Neural cell (in vitro differentiated cells): ENCODE measurements around the gene MAP3K19. TPM values are rescaled to one million over a fixed set of nuclear protein-coding genes. Genes with fewer than 3 reads are reported as not detected.

Experiments used
- H2AFZ ChIP-seq: fragments of 200-600, 300-800 bp; sonication (generic), shearing (Covaris generic); 2 replicates; pipeline ENCODE4 v1.6.0; 2014; ENCODE audit warnings: low read depth, mild to moderate bottlenecking, antibody characterized with exemption, low read length, moderate library complexity
- H3F3A ChIP-seq: fragments of 200-600 bp; shearing (Covaris generic); 2 replicates; pipeline ENCODE4 v1.6.1; 2016; ENCODE audit warnings: mild to moderate bottlenecking, moderate library complexity, mixed read lengths, antibody characterized with exemption, low read length; ENCODE audit not compliant: insufficient read depth, poor library complexity, severe bottlenecking
- H3K27ac ChIP-seq: fragments of 200-600, 300-800 bp; sonication (generic), shearing (Covaris generic); 2 replicates; pipeline ENCODE4 v1.5.1; 2014; ENCODE audit warnings: mild to moderate bottlenecking, low read length, moderate library complexity
- H3K27me3 ChIP-seq: fragments of 300-800, 200-600 bp; sonication (generic), shearing (Covaris generic); 2 replicates; pipeline ENCODE4 v1.6.0; 2014; ENCODE audit warnings: mild to moderate bottlenecking, low read depth, low read length, moderate library complexity; ENCODE audit not compliant: insufficient read depth
- H3K36me3 ChIP-seq: fragments of 300-800, 200-600 bp; sonication (generic), shearing (Covaris generic); 2 replicates; pipeline ENCODE4 v1.5.1; 2014; ENCODE audit warnings: mild to moderate bottlenecking, antibody characterized with exemption, low read length, moderate library complexity; ENCODE audit not compliant: insufficient read depth
- H3K4me2 ChIP-seq: fragments of 300-800, 200-600 bp; sonication (generic), shearing (Covaris generic); 2 replicates; pipeline ENCODE4 v1.6.0; 2014; ENCODE audit warnings: mild to moderate bottlenecking, low read length
- H3K4me3 ChIP-seq: fragments of 300-800, 200-600 bp; sonication (generic), shearing (Covaris generic); 2 replicates; pipeline ENCODE4 v1.5.1; 2014; ENCODE audit warnings: mild to moderate bottlenecking, low read length, moderate library complexity
- H3K79me2 ChIP-seq: fragments of 200-600 bp; shearing (Covaris generic); replicated peaks from 2 replicates; pipeline ENCODE4 v1.6.0; 2014; ENCODE audit warnings: mild to moderate bottlenecking, low read length, moderate library complexity; ENCODE audit not compliant: insufficient read depth
- H3K9ac ChIP-seq: fragments of 300-800, 200-600 bp; sonication (generic), shearing (Covaris generic); 2 replicates; pipeline ENCODE4 v1.6.1; 2016; ENCODE audit warnings: mild to moderate bottlenecking, low read length, mixed read lengths
- H3K9me2 ChIP-seq: fragments of 200-600 bp; shearing (Covaris generic); 2 replicates; pipeline ENCODE4 v1.6.1; 2016; ENCODE audit warnings: mild to moderate bottlenecking, low read length, mixed read lengths; ENCODE audit not compliant: insufficient read depth
- H3K9me3 ChIP-seq: fragments of 200-600, 300-800 bp; sonication (generic), shearing (Covaris generic); 2 replicates; pipeline ENCODE4 v1.6.1; 2016; ENCODE audit warnings: mild to moderate bottlenecking, mixed run types, low read length, moderate library complexity, mixed read lengths
- H4K20me1 ChIP-seq: fragments of 200-600 bp; shearing (Covaris generic); 2 replicates; pipeline ENCODE4 v1.6.1; 2016; ENCODE audit warnings: mild to moderate bottlenecking, mixed run types; ENCODE audit not compliant: insufficient read depth
- EP300 ChIP-seq: fragments of 450-650 bp; conservative IDR thresholded peaks from 2 replicates; pipeline ENCODE4 v1.6.1; 2014; ENCODE audit warnings: antibody characterized with exemption, mild to moderate bottlenecking, moderate library complexity; ENCODE audit not compliant: poor library complexity, severe bottlenecking
- EZH2 ChIP-seq: fragments of 200-600, 300-800 bp; shearing (Covaris generic), sonication (generic); IDR thresholded peaks from 2 replicates; pipeline ENCODE4 v1.6.1; 2014; ENCODE audit warnings: antibody characterized with exemption, low read length, borderline replicate concordance, mild to moderate bottlenecking; ENCODE audit not compliant: insufficient read depth, poor library complexity, severe bottlenecking
- MXI1 ChIP-seq: fragments of 450-650 bp; conservative IDR thresholded peaks from 2 replicates; pipeline ENCODE4 v1.6.1; 2014; ENCODE audit warnings: antibody characterized with exemption, mild to moderate bottlenecking; ENCODE audit not compliant: poor library complexity, severe bottlenecking
- POLR2AphosphoS5 ChIP-seq: IDR thresholded peaks from 2 replicates; pipeline ENCODE4 v1.6.1; 2012
- RAD21 ChIP-seq: fragments of 450-650 bp; conservative IDR thresholded peaks from 2 replicates; pipeline ENCODE4 v1.6.1; 2014; ENCODE audit warnings: antibody characterized with exemption, mild to moderate bottlenecking, moderate library complexity
- SMC3 ChIP-seq: fragments of 450-650 bp; conservative IDR thresholded peaks from 2 replicates; pipeline ENCODE4 v1.6.1; 2014; ENCODE audit warnings: antibody characterized with exemption, mild to moderate bottlenecking, moderate library complexity; ENCODE audit not compliant: poor library complexity
- TAF1 ChIP-seq: IDR thresholded peaks from 2 replicates; pipeline ENCODE4 v1.6.1; 2012; ENCODE audit warnings: low read depth
- polyA plus RNA-seq: library from polyadenylated mRNA; depleted of rRNA; stranded (reverse); fragments of >200 nt; gene quantifications from 2 replicates; pipeline ENCODE4 v1.2.3, GENCODE V29; 2014
- TF ChIP-seq, protein P1 (sequence below): IDR thresholded peaks from 2 replicates; pipeline ENCODE4 v1.6.1; 2012; ENCODE audit warnings: borderline replicate concordance
- TF ChIP-seq, protein P2 (sequence below): fragments of 450-650 bp; IDR thresholded peaks from 2 replicates; pipeline ENCODE4 v1.5.1; 2014; ENCODE audit warnings: antibody characterized with exemption, mild to moderate bottlenecking, moderate library complexity; ENCODE audit not compliant: poor library complexity, severe bottlenecking

MAP3K19 gene
- polyA plus RNA-seq, 1 donor from 2014 or later = not detected

DNA sequence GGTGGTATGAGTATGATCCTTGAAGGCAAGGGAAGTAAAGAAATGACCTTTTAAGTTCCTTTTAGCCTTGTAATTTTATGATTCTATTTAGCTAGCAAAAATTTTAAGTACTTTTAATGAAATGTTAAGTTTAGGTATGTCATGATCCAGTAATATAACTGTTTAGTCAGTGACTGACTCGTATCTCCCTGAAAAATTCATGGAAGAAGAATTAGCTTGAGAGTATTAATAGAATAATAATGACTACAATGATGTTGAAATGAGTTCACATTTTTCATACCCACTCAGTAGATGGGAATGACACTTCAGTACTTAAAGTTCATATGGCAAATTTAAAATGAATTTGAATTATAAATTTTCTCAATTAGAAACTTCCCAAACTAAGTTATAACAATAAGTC lies 19.5 kb upstream of the MAP3K19 start:
- no peaks in the 10 kb centered on the region for H3K27me3 ChIP-seq
- no peak overlapping the region for H3K27ac ChIP-seq
- no peaks in the 10 kb centered on the region for H3F3A ChIP-seq
- H3K4me3 ChIP-seq = no peak overlapping the region
- no peak overlapping the region for H3K9ac ChIP-seq
- H3K9me2 ChIP-seq = no peaks in the 10 kb centered on the region
- H3K9me3 ChIP-seq = peaks cover 2% of the 10 kb centered on the region
- no peak overlapping the region for H3K4me2 ChIP-seq
- no peaks in the 10 kb centered on the region for H4K20me1 ChIP-seq
- no peaks in the 10 kb centered on the region for H3K36me3 ChIP-seq
- no peak overlapping the region for H2AFZ ChIP-seq
- peaks cover 59% of the 10 kb centered on the region for H3K79me2 ChIP-seq
- TF ChIP-seq POLR2AphosphoS5 = no peak
- TF ChIP-seq SMC3 = no peak
- no peak for TF ChIP-seq EZH2
- TF ChIP-seq RAD21 = no peak
- TF ChIP-seq TAF1 = no peak
- TF ChIP-seq MXI1 = no peak
- TF ChIP-seq, protein P1, sequence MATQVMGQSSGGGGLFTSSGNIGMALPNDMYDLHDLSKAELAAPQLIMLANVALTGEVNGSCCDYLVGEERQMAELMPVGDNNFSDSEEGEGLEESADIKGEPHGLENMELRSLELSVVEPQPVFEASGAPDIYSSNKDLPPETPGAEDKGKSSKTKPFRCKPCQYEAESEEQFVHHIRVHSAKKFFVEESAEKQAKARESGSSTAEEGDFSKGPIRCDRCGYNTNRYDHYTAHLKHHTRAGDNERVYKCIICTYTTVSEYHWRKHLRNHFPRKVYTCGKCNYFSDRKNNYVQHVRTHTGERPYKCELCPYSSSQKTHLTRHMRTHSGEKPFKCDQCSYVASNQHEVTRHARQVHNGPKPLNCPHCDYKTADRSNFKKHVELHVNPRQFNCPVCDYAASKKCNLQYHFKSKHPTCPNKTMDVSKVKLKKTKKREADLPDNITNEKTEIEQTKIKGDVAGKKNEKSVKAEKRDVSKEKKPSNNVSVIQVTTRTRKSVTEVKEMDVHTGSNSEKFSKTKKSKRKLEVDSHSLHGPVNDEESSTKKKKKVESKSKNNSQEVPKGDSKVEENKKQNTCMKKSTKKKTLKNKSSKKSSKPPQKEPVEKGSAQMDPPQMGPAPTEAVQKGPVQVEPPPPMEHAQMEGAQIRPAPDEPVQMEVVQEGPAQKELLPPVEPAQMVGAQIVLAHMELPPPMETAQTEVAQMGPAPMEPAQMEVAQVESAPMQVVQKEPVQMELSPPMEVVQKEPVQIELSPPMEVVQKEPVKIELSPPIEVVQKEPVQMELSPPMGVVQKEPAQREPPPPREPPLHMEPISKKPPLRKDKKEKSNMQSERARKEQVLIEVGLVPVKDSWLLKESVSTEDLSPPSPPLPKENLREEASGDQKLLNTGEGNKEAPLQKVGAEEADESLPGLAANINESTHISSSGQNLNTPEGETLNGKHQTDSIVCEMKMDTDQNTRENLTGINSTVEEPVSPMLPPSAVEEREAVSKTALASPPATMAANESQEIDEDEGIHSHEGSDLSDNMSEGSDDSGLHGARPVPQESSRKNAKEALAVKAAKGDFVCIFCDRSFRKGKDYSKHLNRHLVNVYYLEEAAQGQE = no peak
- TF ChIP-seq, protein P2, sequence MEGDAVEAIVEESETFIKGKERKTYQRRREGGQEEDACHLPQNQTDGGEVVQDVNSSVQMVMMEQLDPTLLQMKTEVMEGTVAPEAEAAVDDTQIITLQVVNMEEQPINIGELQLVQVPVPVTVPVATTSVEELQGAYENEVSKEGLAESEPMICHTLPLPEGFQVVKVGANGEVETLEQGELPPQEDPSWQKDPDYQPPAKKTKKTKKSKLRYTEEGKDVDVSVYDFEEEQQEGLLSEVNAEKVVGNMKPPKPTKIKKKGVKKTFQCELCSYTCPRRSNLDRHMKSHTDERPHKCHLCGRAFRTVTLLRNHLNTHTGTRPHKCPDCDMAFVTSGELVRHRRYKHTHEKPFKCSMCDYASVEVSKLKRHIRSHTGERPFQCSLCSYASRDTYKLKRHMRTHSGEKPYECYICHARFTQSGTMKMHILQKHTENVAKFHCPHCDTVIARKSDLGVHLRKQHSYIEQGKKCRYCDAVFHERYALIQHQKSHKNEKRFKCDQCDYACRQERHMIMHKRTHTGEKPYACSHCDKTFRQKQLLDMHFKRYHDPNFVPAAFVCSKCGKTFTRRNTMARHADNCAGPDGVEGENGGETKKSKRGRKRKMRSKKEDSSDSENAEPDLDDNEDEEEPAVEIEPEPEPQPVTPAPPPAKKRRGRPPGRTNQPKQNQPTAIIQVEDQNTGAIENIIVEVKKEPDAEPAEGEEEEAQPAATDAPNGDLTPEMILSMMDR = no peak
- TF ChIP-seq EP300 = no peak

DNA sequence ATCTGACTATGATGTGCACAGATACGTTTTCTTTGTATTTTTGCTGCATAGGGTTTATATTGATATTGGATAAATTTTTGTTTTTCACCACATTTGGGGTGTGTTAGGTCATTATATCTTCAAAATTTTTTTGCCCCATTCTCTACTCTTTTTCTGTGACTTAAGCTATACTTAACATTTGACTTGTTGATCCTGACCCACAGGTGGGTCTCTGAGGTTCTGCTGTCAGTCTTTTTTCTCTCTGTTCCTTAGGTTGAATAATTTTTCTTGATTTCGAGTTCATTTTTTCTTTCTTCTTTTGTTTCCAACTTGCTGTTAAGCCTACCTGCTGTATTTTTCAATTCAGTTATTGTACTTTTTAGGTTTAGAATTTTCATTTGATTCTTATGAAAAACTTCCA lies 16.9 kb upstream of the MAP3K19 start:
- Histone ChIP-seq H3K4me3 (no peak overlapping the region), H4K20me1 (no peaks in the 10 kb centered on the region)

More for the DNA sequence above, 16.9 kb upstream of the MAP3K19 start:
- H3K9me2 ChIP-seq = no peaks in the 10 kb centered on the region
- TF ChIP-seq, protein P1 = no peak
- no peak for TF ChIP-seq EP300
- TF ChIP-seq TAF1 = no peak
- no peak for TF ChIP-seq SMC3
- no peak for TF ChIP-seq POLR2AphosphoS5
- no peak for TF ChIP-seq EZH2
- TF ChIP-seq RAD21 = no peak
- no peak for TF ChIP-seq MXI1
- TF ChIP-seq, protein P2 = no peak
- H3K9ac ChIP-seq = no peak overlapping the region
- H2AFZ ChIP-seq = no peak overlapping the region
- no peaks in the 10 kb centered on the region for H3F3A ChIP-seq
- H3K36me3 ChIP-seq = no peaks in the 10 kb centered on the region
- H3K79me2 ChIP-seq = peaks cover 40% of the 10 kb centered on the region
- no peaks in the 10 kb centered on the region for H3K27me3 ChIP-seq
- H3K9me3 ChIP-seq = no peaks in the 10 kb centered on the region
- no peak overlapping the region for H3K4me2 ChIP-seq
- no peak overlapping the region for H3K27ac ChIP-seq
